Fibroblast of lung (primary cell): ENCODE results near the gene THOC5.

ENCODE experiments used
- EZH2 ChIP-seq: IDR thresholded peaks from 2 replicates; pipeline ENCODE4 v1.5.1; 2012; ENCODE audit warnings: low read length, control low read depth, mild to moderate bottlenecking; ENCODE audit errors: missing control alignments
- TF ChIP-seq, protein P1 (sequence below), 2 donors: IDR thresholded peaks in 1 of 2; conservative IDR thresholded peaks in 1 of 2; 1 replicate in 1 of 2; 2 replicates in 1 of 2; pipeline ENCODE4 v1.5.1; 2011 to 2012; ENCODE audit warnings: low read length in 2 of 2, control low read depth in 1 of 2, inconsistent platforms in 1 of 2, low read depth in 1 of 2, mild to moderate bottlenecking in 1 of 2

DNA sequence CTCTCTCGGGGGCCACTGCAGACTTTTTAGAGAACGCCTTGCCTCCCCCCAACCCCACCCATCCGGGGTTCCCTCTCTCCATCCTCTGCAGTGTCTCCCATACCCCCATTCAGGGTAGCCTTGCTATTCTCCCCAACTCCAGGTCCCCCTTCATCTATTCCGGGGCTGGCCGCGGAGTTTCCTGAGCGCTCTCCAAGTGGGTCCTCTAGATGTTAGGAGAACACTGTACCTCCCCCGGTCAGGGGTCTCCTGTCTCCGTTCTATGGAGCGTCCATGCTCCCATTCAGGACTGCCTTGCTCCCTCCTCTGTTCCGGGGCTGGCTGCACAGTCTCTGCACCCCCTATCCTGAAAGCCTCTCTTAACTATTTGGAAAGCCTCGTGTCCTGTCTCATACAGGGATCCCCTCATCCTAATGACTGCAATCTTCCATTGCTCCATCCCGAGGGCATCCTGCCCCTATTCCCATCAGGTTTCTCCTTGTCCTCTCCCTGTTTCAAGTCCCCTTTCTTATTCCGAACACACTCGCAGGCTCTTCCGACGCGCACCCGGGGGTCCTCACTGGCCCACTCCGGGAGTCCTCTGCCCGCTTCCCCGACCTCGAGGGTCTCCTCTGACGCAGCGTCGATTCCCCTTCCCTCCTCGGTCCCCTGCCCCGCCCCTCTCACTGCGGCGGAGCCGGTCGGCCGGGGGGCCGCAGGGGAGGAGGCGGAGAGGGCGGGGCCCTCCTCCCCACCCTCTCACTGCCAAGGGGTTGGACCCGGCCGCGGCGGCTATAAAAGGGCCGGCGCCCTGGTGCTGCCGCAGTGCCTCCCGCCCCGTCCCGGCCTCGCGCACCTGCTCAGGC lies 73.9 kb downstream of the THOC5 start, which contains the start of gene NEFH:
- TF ChIP-seq, protein P1, sequence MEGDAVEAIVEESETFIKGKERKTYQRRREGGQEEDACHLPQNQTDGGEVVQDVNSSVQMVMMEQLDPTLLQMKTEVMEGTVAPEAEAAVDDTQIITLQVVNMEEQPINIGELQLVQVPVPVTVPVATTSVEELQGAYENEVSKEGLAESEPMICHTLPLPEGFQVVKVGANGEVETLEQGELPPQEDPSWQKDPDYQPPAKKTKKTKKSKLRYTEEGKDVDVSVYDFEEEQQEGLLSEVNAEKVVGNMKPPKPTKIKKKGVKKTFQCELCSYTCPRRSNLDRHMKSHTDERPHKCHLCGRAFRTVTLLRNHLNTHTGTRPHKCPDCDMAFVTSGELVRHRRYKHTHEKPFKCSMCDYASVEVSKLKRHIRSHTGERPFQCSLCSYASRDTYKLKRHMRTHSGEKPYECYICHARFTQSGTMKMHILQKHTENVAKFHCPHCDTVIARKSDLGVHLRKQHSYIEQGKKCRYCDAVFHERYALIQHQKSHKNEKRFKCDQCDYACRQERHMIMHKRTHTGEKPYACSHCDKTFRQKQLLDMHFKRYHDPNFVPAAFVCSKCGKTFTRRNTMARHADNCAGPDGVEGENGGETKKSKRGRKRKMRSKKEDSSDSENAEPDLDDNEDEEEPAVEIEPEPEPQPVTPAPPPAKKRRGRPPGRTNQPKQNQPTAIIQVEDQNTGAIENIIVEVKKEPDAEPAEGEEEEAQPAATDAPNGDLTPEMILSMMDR (conservative IDR thresholded peaks at IDR 0.05 in 1 of 2, IDR thresholded peaks at IDR 0.05 in 1 of 2; ENCODE audit: low read depth in 1 of 2, low read length in 2 of 2): no peak
- TF ChIP-seq EZH2: no peak
